ENCODE data around the gene CACNA1G.

The CACNA1G gene

DNA sequence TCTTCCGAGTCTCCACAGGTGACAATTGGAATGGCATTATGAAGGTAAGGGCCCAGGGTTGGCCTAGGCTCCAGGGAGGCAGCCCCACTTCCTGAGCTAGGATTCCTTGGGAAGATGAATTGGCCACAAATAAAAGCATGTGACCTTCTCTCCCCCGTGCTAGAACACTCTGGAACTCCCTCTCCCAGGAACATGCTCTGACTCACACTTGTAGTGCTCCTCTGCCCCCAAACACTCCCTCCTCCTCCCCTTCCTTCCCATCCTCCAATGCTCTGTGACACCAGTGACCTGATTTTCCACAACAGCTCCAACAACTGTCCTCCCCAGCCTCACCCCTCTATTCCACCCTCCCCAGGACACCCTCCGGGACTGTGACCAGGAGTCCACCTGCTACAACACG lies 57.8 kb downstream of the CACNA1G start:
- no peak for DNase-seq

DNA sequence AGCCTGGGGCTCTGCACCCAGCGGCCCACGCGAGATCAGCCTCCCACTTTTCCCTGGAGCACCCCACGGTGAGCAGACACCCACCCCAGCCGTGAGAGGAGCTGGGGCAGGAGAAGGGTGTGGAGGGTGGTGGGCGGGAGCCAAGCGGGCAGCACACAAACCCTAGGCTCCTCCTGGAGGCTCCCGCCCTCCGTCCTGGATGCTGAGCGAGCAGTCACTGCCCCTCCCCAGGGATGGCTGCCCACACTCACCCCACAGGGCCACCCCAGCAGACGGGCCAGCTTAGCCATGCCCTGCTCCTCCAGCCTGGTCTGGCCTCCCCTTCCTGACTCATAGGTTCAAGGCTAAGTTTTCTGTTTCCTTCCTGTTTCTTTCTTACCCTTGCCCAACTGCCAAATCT lies 58.4 kb downstream of the CACNA1G start:
- peak in 1 of 2 donors; percentile 46 for DNase-seq

DNA sequence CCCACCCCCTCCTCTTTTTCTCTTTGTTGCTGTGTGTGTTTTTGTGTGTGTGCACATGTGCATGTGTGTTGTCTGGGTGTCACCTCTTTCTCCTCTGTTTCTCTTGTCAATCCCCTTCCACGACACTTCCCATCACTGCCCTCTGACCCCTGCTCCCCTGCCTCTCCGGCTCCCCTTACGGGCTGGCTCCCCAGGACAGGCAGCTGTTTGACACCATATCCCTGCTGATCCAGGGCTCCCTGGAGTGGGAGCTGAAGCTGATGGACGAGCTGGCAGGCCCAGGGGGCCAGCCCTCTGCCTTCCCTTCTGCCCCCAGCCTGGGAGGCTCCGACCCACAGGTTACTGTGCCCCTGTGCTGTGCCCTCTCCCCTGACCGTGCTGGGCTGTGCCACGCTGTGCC lies 59.0 kb downstream of the CACNA1G start:
- no peak for DNase-seq

DNA sequence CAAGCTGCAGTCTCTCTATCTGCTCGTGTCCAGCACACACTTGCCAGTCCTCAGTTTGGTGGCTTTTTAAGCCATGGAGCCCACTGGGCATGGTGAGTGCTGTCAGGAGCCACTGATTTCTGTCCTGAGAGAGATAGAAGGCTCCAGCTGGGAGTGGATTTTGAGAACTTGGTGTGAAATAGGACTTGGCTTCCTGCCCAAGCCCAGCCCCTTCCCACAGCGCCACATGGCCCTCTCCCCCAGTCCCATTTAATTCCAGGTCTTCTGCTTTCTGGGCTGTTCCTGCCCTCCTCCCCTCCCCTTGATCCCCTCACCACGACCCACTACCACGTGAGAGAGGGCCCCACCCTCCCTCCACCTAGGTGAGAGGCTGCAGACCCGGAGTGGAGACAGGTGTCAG lies 59.7 kb downstream of the CACNA1G start:
- no peak for DNase-seq

DNA sequence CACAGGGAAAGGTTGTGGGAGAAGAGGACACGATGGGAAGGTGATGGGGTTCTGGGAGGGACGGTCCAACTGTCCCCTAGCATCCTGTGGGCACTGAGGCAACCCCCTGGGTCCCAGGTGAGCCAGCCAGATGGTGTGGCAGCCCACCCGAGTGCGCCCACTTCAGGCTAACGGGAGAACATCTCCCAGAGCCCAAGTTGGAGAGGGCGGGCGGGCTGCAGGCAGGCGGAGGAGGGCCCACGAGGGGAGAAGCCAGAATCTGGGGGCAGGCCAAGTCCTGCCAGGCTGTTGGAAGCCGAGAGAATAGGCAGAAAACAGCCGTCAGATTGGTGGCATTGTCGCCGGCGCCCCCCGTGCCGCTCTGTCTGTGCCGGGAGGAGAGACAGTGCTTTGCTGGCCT lies 60.3 kb downstream of the CACNA1G start:
- no peak for DNase-seq

DNA sequence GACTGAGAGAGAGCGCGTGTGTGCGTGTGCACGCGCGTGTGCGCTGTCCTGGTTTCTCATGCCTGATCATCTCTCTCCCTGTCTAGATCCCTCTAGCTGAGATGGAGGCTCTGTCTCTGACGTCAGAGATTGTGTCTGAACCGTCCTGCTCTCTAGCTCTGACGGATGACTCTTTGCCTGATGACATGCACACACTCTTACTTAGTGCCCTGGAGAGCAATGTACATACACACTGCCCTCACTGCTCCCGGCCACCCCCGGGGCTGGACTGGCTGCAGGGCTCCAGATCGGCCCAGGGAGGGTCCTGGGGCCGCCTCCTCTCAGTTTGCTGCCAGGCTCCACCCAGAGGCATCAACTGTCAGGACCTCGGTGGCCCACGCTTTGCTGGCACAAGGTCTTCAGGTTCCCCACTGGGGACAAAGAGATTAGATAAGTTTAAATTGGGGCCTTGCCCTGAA lies 61.1 kb downstream of the CACNA1G start:
- peak in 1 of 2 donors; percentile 45 for DNase-seq

DNA sequence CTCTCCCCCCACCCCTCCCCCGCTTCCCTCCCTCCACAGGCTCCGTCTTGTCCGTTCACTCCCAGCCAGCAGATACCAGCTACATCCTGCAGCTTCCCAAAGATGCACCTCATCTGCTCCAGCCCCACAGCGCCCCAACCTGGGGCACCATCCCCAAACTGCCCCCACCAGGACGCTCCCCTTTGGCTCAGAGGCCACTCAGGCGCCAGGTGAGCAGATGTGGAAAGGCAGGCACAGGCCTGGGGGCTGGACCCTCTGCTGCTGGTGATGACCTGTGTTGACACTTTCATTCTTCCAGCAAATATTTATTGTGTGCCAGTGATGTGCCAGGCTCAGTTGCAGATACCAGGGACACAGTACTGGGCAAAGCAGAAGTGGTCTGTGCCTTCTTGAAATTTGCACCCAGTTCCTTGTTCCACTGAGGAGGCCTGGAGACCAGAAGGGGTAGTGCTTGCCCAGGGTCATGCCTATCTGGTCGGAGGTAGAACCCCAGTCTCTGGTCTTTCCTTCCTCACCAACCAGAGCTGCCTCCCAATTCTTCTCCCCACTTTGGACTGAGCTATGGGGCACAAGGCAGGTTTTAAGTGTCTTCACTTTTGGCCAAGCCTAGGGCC lies 63.9 kb downstream of the CACNA1G start:
- peak in 1 of 2 donors; percentile 24 for DNase-seq

DNA sequence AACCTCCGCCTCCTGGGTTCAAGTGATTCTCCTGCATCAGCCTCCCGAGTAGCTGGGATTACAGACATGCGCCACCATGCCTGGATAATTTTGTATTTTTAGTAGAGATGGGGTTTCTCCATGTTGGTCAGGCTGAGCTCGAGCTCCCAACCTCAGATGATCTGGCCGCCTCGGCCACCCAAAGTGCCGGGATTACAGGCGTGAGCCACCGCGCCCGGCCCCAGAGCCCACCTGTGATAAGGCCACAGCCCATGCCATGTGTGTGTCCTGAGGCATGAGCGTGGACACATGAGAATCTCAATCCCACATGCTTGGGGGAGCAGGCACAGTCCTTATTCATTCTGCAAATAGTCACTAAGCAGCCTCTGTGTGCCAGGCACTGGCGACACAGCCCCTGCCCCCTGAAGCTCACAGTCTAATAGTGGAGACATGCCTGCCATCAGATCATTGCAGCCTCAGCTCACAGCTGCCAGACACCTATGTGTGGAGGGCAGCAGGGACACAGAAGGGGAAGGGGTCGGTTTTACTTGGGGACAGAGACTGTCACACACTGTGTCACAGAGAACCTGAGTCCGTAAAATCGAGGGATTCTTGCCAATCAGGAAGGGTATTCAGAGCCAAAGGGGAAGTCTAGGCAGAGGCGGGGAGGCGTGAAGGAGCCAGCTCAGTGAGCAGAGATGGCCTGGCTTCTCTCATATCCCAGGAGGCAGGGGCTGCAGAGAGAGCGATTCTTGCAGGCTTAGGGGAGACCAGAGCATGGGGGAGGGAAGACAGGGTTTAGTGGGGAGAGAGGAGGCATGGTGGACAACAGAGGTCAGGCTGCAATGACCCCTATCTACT lies 64.7 kb downstream of the CACNA1G start:
- no peak for DNase-seq

DNA sequence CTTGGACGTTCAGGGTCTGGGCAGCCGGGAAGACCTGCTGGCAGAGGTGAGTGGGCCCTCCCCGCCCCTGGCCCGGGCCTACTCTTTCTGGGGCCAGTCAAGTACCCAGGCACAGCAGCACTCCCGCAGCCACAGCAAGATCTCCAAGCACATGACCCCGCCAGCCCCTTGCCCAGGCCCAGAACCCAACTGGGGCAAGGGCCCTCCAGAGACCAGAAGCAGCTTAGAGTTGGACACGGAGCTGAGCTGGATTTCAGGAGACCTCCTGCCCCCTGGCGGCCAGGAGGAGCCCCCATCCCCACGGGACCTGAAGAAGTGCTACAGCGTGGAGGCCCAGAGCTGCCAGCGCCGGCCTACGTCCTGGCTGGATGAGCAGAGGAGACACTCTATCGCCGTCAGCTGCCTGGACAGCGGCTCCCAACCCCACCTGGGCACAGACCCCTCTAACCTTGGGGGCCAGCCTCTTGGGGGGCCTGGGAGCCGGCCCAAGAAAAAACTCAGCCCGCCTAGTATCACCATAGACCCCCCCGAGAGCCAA lies 65.6 kb downstream of the CACNA1G start:
- peak; percentile 56 to 67 for DNase-seq

DNA sequence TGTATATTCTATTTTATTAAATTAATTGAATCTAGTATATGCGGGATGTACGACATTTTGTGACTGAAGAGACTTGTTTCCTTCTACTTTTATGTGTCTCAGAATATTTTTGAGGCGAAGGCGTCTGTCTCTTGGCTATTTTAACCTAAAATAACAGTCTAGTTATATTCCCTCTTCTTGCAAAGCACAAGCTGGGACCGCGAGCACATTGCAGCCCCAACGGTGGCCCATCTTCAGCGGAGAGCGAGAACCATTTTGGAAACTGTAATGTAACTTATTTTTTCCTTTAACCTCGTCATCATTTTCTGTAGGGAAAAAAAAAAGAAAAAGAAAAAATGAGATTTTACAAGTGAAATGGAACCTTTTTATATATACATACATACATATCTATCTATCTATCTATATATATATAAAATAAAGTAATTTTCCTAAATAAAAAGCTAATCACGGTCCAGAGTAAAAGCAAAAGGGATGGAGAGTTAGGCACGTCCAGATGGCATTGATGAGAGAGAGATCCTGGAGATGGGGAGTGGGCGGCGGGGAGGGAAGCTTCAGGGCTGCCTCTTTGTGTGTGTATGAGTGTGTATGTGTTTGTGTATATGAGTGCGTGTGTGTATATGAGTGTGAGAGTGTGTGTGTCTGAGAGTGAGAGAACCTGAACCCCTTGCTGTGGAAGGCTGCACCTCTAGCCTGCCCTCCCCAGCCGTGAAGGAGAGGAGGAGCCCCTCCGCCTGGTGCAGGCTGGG lies 66.7 kb downstream of the CACNA1G start:
- DNase-seq, result no peak

DNA sequence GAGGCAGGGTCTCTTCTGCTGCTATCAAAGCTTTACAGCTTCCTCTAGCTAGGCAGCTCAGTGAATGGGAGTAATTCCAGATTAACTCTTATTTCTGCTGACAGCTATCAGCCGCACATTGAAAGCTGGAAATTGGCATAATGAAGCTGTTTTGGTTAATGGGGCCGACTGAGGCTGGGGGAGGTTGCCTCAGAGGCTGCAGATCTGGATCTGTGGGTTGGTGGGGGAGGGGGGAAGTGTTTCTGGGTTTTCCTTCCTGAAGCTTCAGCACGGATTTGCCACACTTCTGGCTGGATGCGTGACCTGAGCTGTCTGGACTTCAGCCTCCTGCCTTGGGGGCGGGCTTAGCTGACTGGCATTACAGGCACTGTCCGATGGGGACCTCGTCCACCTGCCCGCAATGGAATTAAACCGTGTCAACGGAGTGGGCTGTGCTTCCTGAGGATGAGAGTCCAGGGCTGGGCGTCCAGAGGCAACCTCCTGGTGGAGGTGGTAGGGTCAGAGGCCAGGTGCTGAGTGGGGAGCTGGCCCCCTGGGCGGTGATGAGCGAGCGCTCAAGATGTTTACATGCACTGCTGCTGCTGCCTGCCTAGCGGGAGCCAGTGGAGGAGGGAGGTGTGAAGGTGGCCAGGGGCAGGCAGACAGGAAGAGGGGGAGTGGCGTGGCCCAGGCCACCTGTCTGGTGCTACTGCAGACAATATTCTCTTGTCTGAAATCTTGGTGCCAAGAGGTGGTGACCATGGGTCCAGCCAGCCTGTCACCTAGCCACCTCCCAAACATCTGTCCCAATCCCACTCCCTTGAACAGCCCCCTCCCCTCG lies 67.5 kb downstream of the CACNA1G start:
- no peak for DNase-seq

DNA sequence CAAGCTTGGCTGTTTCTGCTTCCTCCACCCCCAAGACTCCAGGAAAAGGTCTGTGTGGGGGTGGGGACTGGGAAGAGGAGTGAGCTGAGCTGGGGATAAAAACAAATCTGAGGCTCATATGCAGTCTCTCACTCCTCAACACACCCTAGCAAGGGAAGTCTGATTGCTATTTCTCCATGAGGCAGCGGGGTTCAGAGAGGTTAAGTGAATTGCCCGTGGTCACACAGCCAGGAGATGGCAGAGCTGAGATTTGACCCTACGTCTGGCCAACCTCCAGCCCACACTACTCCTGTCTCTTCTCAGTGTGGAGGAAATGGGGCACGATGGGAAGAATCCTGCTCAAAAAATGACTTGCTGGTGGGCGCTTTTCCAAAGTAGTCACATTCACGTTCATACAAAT lies 69.4 kb downstream of the CACNA1G start:
- DNase-seq, result no peak

DNA sequence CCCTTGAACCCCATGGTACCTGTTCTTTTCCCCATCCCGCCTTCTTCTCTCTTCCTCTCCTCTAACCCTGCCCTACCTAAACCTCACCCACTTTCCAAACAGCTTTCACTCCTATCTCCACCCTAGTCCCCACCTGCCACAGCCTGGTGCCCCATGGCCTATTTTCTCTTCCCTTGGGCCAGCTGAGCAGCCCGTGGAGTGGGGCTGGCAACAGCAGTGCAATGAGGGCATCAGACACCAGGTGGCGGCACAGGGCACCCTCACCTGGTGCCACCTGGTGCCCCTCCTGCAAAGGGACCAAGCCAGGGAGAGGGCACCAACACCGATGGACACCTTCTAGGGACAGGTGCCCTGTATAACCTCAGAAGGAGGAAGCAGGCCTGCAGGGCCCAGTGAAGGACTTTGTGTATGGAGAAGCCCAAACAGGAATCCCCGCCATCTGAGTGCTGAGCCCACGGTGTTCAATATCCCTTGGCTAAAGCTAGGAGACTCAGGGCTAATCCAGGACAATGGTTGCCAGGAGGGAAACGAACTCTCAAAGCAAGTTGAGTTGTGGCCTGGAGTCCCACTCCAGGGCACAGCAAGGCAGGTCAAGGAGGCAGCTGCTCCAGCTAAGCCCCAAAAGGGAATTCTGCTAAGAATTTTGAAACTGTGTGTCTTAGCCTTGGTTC lies 70.1 kb downstream of the CACNA1G start:
- DNase-seq, result peak; percentile 42 to 51

DNA sequence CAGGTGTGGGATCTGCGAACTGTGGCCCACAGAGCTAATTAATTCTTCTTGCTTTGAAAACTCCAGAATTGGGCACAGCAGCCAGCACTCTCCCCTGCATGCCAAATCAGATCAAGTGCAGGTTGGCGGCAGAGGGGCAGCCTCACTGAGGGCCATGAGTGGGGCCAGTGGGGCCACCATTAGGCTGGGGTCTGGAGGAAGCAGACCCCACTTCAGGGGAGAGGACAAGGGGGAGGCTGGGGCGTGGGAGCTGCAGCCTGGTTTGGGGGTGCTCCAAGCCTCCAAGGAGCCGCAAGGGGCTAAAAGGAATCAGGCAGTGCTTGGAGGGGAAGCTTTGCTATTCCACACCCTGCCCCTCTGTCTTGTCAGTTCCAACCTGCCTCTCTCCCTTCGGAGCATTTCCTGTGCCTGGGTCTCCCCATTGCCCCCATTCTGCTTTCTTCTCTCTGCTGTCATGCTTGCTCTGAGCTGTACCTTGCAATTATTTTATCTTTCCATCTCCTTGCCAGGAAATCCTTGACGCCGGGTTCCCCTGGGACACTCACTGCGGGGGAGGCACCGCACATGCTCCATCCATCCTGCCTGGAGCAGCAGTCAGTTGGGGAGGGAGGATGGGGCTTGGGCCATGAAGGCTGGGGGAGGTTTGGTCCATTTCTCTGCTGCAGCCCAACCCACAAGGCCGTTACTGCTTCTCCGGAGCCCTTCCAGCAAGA lies 70.8 kb downstream of the CACNA1G start:
- DNase-seq, result no peak

DNA sequence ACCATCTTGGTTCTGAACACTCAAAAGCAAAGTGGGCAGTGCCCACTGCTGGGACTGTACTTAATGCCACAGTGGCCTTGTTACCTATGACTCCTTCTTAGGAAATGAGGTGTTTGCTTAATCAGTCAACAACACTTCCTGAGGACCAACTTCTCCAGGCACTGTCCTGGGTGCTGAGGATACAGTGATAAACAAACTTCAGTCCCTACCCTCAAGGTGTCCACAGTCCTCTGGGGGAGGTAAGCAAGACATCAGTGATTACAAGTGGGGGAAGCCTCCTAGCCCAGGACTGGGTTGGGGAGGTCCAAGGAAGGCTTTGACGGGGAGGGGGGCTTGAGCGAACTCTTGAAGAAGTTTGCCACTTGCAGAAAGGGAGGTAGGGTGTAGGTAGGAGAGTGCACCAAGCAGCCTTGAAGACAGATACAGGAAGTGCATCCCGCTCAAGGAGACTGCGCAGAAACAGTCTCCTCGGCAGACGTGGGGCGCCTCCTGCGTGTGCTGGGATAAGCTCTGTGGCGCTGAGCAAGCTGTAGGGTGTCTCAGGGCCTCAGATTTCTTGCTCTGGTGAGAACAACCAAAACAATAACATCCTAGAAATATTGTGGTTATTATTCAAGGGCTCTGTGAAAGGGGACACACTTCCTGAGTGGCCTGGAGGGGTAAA lies 71.5 kb downstream of the CACNA1G start:
- no peak for DNase-seq

DNA sequence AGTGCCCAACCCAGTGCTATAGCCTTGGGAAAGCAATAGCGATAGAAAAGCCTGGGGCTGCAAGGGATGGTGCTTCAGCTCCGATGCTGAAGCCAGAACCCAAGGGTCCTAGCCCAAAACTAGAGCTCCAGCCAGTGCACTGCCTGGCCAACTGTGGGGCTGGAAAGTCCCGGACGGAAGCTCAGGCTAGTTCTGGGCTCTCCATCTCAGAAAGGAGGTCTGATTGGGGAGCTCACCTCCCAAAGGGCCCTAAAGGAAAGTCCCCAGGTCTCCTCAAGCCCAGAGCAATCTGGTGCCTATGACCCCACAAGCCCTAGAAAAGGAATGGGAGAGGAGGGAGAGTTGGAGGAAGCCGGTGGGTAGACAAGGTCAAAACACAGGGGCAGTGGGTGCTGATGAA lies 72.1 kb downstream of the CACNA1G start:
- DNase-seq, result no peak

DNA sequence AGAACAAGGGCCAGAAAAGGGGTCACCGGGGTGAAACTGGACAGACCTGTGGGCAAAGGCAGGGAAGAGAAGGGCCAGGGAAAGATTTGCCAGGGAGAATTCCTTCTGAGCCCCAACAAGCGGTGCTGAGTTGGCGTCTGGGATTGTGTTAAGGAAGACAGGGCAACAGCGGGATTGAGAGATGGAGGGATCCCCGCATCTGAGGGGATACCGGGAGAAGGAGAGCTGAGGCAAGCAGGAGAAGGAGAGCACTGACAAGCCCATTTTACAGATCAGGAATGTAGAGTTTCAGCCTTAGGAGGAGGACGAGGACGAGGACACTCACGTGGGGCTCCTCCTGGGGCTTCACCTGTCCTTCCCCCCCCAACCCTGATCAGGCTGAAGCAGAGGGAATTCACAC lies 73.2 kb downstream of the CACNA1G start:
- DNase-seq, result no peak

DNA sequence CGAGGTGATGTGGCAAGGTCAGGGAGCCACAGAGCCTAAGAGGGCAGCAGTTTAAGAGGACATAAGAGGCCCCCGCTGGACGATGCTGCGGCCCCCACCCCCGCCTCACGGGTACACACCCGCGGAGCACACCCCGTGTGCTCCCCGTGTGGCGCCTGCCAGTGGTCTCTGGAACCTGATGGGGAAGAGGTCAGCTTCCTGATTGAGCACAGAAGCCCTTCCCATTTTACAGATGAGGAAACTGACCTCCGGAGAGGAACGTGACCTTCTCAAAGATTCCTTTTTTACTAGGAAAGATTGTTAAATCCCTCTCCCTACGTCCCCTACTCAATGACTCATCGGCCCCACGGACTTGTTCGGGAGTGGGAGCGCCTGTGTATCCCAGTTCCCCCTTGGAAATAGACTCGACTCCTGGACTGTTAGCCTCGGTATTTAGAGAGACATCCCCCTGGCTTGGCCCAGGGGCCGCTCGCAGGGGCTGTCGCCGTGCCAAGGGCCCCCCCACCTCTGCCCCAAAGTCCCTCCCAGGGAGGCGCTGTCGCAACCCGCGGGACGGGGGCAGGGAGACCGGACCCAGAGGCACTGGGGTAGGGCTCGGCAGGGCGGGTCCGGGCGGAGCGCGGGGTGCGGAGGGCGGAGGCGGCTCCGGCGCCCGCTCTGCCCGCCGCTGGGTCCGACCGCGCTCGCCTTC lies 73.9 kb downstream of the CACNA1G start, which contains the start of gene ABCC3:
TSS of gene ABCC3 (plus strand) at position 658 of the 691 bp plus-strand sequence. CDS start 56 bp downstream, outside the sequence.
- DNase-seq, result peak in 1 of 2 donors; percentile 14

DNA sequence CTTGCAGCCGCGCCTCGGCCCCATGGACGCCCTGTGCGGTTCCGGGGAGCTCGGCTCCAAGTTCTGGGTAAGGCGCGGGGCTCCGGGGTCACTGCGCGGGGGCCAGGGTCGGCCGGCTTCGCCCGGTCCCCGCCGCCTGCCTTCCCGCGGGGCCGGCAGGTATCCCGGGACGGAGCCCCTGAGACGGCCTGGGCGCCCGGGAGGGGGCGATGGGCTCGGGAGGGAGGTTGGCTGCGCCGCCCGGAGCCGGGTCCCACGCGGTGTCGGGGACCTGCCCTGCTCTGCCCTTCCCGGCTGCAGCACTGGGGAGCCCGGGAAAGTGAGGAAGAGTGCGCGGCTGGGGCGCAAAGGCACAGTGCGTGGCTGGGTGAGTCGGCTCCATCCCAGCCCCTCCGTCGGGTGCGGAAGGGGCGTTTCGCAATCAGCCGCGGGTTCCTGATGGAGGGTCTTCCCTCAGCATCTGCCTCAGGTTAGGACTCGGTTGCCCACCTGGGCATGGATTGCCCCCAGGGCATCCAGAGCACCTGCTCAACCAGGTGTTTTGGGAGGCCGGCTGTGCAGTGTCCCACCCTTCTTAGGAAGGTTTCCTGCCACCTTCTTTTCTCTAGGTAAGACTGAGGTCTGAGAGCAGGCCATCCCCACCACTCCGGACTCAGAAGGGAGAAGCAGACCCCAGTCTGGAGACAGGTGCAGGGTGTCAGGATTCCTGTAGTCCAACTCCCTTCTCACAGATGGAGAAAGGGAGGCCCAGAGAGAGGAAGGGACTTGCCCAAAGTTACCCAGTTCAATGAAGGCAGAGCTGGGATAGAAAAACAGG lies 74.6 kb downstream of the CACNA1G start:
- DNase-seq, result no peak

All from CD4-positive, alpha-beta T cell treated with Interleukin-1 beta for 1 hour (primary cell).